DND-41 (cell line): ENCODE measurements around the gene PIGW.

Experiments
- ATAC-seq: fragments of 200-7000 bp; cut with Tn5 transposase; 3 replicates; pipeline ENCODE4 v1.9.1; 2021; ENCODE audit warnings: low read depth; ENCODE audit not compliant: insufficient read depth
- DNase-seq: peaks from one replicate; pipeline ENCODE4 v3.0.0-alpha.2; 2020
- H2AFZ ChIP-seq: 2 replicates; pipeline ENCODE4 v1.6.0; 2012; ENCODE audit warnings: low read depth, low read length
- H3K27ac ChIP-seq: 2 replicates; pipeline ENCODE4 v1.5.1; 2012; ENCODE audit warnings: low read length, inconsistent platforms
- H3K27me3 ChIP-seq: fragments of 200-600 bp; sonication (generic); 2 replicates; pipeline ENCODE4 v1.6.0; 2012; ENCODE audit warnings: low read length, mild to moderate bottlenecking, inconsistent platforms; ENCODE audit not compliant: insufficient read depth, poor library complexity
- H3K36me3 ChIP-seq: 2 replicates; pipeline ENCODE4 v1.5.1; 2012; ENCODE audit warnings: low read length, inconsistent platforms; ENCODE audit not compliant: insufficient read depth
- H3K4me1 ChIP-seq: 2 replicates; pipeline ENCODE4 v1.5.1; 2012; ENCODE audit warnings: mild to moderate bottlenecking, low read length; ENCODE audit not compliant: insufficient read depth
- H3K4me2 ChIP-seq: 2 replicates; pipeline ENCODE4 v1.6.0; 2012; ENCODE audit warnings: mild to moderate bottlenecking, moderate library complexity, low read length, inconsistent platforms; ENCODE audit not compliant: insufficient read depth
- H3K4me3 ChIP-seq, 2 experiments: fragments of 200-600 bp in 1 of 2; shearing (Covaris generic) in 1 of 2; 2 replicates each; pipeline ENCODE4 v1.5.1; 2012 to 2016; ENCODE audit warnings: inconsistent platforms in 2 of 2, low read length in 2 of 2, mild to moderate bottlenecking in 2 of 2, low read depth in 1 of 2, moderate library complexity in 1 of 2
- H3K79me2 ChIP-seq: 2 replicates; pipeline ENCODE4 v1.6.0; 2012; ENCODE audit warnings: low read length, inconsistent platforms; ENCODE audit not compliant: insufficient read depth
- H3K9ac ChIP-seq: 2 replicates; pipeline ENCODE4 v1.6.0; 2012; ENCODE audit warnings: low read depth, mild to moderate bottlenecking, inconsistent platforms, low read length, moderate library complexity
- H3K9me3 ChIP-seq: 2 replicates; pipeline ENCODE4 v1.5.1; 2012; ENCODE audit warnings: low read length, moderate library complexity, mild to moderate bottlenecking, inconsistent platforms; ENCODE audit not compliant: insufficient read depth, severe bottlenecking
- H4K20me1 ChIP-seq: 2 replicates; pipeline ENCODE4 v1.6.0; 2012; ENCODE audit warnings: low read length; ENCODE audit not compliant: insufficient read depth
- EZH2 ChIP-seq: IDR thresholded peaks from 3 replicates; pipeline ENCODE4 v1.6.1; 2012; ENCODE audit warnings: borderline replicate concordance, low read depth, mild to moderate bottlenecking, moderate library complexity, low read length, inconsistent platforms; ENCODE audit not compliant: severe bottlenecking
- TF ChIP-seq, protein P1 (sequence below): IDR thresholded peaks from 2 replicates; pipeline ENCODE4 v1.5.1; 2012; ENCODE audit warnings: borderline replicate concordance, low read length, moderate library complexity, mild to moderate bottlenecking; ENCODE audit not compliant: poor library complexity, severe bottlenecking; ENCODE audit errors: extremely low read depth

Gene PIGW, protein sequence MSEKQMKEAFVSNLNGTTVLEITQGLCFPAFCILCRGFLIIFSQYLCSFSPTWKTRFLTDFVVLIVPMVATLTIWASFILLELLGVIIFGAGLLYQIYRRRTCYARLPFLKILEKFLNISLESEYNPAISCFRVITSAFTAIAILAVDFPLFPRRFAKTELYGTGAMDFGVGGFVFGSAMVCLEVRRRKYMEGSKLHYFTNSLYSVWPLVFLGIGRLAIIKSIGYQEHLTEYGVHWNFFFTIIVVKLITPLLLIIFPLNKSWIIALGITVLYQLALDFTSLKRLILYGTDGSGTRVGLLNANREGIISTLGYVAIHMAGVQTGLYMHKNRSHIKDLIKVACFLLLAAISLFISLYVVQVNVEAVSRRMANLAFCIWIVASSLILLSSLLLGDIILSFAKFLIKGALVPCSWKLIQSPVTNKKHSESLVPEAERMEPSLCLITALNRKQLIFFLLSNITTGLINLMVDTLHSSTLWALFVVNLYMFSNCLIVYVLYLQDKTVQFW

DNA sequence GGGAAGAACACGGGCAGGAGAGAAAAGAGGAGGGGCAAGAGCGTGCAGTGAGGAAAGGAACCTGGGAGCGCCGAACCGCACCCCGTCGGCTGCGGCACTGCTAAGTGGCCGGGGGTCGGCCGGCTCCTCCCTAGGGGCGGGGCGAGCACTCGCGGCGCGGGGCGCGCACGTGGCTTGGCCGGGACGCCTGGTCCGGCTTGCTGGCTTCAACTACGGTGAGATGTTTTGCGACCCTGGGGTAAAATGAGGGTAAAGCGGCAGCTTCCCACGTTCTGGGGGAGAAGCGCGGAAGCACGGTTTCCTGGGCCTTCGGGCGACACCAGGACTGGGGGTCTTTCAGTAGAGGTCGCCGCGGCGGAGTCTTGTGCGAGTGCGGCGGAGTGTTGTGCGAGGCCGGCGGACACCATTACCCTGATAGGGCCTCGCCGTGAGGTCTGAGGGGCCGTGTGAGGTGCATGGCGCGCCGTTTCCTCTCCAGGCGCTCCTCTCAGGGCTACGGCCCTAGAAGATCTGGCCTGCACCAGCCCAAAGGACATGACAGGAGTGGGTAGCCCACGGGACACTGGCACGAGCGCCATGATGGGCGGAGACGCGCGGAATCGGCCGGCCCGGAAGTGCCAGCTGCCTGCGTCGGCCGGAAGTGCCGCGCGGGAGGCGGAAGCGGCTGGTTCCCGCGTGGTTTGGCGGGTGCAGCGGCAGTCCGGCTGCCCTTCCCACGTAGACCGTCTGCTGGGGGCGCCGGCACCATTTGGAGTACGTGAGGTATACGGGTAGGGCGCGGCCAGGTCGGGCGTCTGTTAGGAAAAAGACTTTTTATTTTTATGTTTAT lies at the start of gene PIGW, which contains the start of gene MYO19:
Gene PIGW (plus strand): TSS at position 148 of the 829 bp plus-strand sequence. CDS start 2,115 bp downstream, outside the sequence.
Gene MYO19 (minus strand): TSS at position 29 of the 829 bp plus-strand sequence. CDS start 2,330 bp downstream, outside the sequence.
- Histone ChIP-seq H3K27ac (peak within 1 kb of the TSS; percentile 96), H3K9ac (peak within 1 kb of the TSS; percentile 93), H4K20me1 (0 out of 2 replicates have a peak, but pooled peaks cover 5% of the 10 kb centered on the region), H3K4me3 (peak within 1 kb of the TSS; percentile 39 to 81), H2AFZ (peak within 1 kb of the TSS; percentile 99), H3K9me3 (no peaks in the 10 kb centered on the region), H3K4me1 (peaks cover 54% of the 10 kb centered on the region), H3K79me2 (peaks cover 61% of the 10 kb centered on the region), H3K36me3 (peaks cover 42% of the 10 kb centered on the region), H3K4me2 (peak within 1 kb of the TSS; percentile 79), H3K27me3 (no peaks in the 10 kb centered on the region)
- DNase-seq = peak; percentile 91
- TF ChIP-seq EZH2 = no peak
- TF ChIP-seq, protein P1, sequence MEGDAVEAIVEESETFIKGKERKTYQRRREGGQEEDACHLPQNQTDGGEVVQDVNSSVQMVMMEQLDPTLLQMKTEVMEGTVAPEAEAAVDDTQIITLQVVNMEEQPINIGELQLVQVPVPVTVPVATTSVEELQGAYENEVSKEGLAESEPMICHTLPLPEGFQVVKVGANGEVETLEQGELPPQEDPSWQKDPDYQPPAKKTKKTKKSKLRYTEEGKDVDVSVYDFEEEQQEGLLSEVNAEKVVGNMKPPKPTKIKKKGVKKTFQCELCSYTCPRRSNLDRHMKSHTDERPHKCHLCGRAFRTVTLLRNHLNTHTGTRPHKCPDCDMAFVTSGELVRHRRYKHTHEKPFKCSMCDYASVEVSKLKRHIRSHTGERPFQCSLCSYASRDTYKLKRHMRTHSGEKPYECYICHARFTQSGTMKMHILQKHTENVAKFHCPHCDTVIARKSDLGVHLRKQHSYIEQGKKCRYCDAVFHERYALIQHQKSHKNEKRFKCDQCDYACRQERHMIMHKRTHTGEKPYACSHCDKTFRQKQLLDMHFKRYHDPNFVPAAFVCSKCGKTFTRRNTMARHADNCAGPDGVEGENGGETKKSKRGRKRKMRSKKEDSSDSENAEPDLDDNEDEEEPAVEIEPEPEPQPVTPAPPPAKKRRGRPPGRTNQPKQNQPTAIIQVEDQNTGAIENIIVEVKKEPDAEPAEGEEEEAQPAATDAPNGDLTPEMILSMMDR = peak; percentile 23
- ATAC-seq = peak; percentile 86

DNA sequence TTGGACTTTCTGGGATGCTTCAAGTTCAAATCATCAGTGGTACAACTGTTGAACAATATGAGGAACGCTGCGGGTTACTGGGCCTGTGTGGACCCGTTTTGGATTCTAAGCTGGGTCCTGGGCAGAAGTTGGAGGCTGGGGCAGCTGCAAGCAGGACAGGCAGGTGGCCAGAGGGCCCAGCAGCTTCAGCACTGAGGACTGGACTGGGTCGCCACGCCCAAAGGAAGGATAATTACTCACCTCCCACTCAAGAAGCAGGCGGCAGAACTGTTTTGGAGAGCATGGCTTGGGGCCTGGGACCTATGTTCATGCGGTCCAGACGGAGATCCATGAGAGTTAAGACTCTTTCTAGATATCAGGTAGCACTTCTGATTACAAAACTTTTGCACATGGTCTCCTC lies 49.8 kb upstream of the PIGW start:
- Histone ChIP-seq H3K4me2 (peak overlapping the region; percentile 89), H3K4me3 (0 out of 4 replicates have a peak overlapping the region, but pooled peaks of 1 of the 2 experiments have one; percentile 82), H2AFZ (peak overlapping the region; percentile 97), H3K36me3 (peaks cover 8% of the 10 kb centered on the region), H3K4me1 (peaks cover 40% of the 10 kb centered on the region), H3K79me2 (peaks cover 43% of the 10 kb centered on the region), H3K9ac (no peak overlapping the region), H3K27ac (no peak overlapping the region), H3K27me3 (no peaks in the 10 kb centered on the region), H3K9me3 (no peaks in the 10 kb centered on the region), H4K20me1 (peaks cover 5% of the 10 kb centered on the region)
- no peak for TF ChIP-seq EZH2
- TF ChIP-seq, protein P1 = no peak
- no peak for ATAC-seq
- no peak for DNase-seq

DNA sequence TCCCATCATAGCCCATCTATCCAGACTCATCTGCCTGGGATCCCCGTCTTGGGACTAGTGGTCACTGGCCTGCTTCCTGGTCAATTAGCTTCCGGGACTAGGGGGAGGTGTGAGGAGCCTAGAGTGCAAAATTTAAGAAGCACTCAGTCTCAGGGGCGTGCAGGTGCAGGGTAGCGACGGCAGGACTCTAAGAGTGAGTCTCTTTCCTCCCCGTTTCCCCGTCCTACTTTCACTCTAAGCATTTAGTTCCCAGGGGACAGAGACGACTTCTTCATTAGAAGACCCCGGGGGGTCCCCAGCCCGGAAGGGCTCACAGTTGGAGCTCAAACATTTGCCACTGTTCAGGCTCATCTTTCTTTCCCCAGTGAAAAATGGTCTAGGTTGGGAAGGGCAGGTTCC lies 49.0 kb upstream of the PIGW start:
- peaks cover 51% of the 10 kb centered on the region for H3K79me2 ChIP-seq
- peak overlapping the region; percentile 97 for H2AFZ ChIP-seq
- H3K9ac ChIP-seq = peak overlapping the region; percentile 73
- no peak for ATAC-seq
- H3K27me3 ChIP-seq = no peaks in the 10 kb centered on the region
- no peaks in the 10 kb centered on the region for H3K9me3 ChIP-seq
- H3K4me1 ChIP-seq = peaks cover 40% of the 10 kb centered on the region
- H3K27ac ChIP-seq = peak overlapping the region; percentile 84
- DNase-seq = no peak
- H3K4me2 ChIP-seq = peak overlapping the region; percentile 89
- peaks cover 10% of the 10 kb centered on the region for H3K36me3 ChIP-seq
- H4K20me1 ChIP-seq = peaks cover 6% of the 10 kb centered on the region
- TF ChIP-seq, protein P1 = no peak
- no peak for TF ChIP-seq EZH2
- peak overlapping the region; percentile 82 to 99 for H3K4me3 ChIP-seq
